Activated effector memory CD4-positive, alpha-beta T cell treated with Interleukin-2 at 50 U/mL for 16 hours (primary cell): ENCODE data around the gene OPCML.

ENCODE experiments used
- DNase-seq: peaks from one replicate; pipeline ENCODE4 v3.0.0-alpha.2; 2020

OPCML gene

GRCh38 chr11:132971351-132971750 lies 561.0 kb downstream of the OPCML start:
- no peak for DNase-seq

- DNase-seq = no peak
Measured at GRCh38 chr11:132969892-132970291, 562.4 kb downstream of the OPCML start.

GRCh38 chr11:132962041-132962440 lies 570.3 kb downstream of the OPCML start:
- DNase-seq = no peak

GRCh38 chr11:132961453-132961852 lies 570.8 kb downstream of the OPCML start:
- DNase-seq = no peak

GRCh38 chr11:132960273-132961078 lies 571.8 kb downstream of the OPCML start:
- no peak for DNase-seq

GRCh38 chr11:132959693-132960092 lies 572.6 kb downstream of the OPCML start:
- DNase-seq = no peak

GRCh38 chr11:132957881-132958280 lies 574.4 kb downstream of the OPCML start:
- DNase-seq = no peak

GRCh38 chr11:132948252-132948651 lies 584.0 kb downstream of the OPCML start:
- no peak for DNase-seq

- DNase-seq = no peak
Measured at GRCh38 chr11:132944569-132944944, 587.7 kb downstream of the OPCML start.

GRCh38 chr11:132943706-132944568 lies 588.4 kb downstream of the OPCML start:
- DNase-seq = no peak

GRCh38 chr11:132943357-132943705 lies 589.0 kb downstream of the OPCML start:
- DNase-seq = no peak

GRCh38 chr11:132942611-132943356 lies 589.5 kb downstream of the OPCML start:
- no peak for DNase-seq

GRCh38 chr11:132941761-132942160 lies 590.5 kb downstream of the OPCML start:
- no peak for DNase-seq

GRCh38 chr11:132941024-132941646 lies 591.2 kb downstream of the OPCML start:
- no peak for DNase-seq

GRCh38 chr11:132937016-132937415 lies 595.3 kb downstream of the OPCML start:
- DNase-seq = no peak

- no peak for DNase-seq
Measured at GRCh38 chr11:132935383-132935782, 596.9 kb downstream of the OPCML start.

- DNase-seq = no peak
Measured at GRCh38 chr11:132933703-132934102, 598.6 kb downstream of the OPCML start.

- DNase-seq = no peak
Measured at GRCh38 chr11:132925825-132926469, 606.4 kb downstream of the OPCML start.

- DNase-seq = no peak
Measured at GRCh38 chr11:132921597-132921996, 610.7 kb downstream of the OPCML start.

- DNase-seq = no peak
Measured at GRCh38 chr11:132920451-132921096, 611.7 kb downstream of the OPCML start.

GRCh38 chr11:132914600-132914999 lies 617.7 kb downstream of the OPCML start:
- DNase-seq = no peak

- DNase-seq = no peak
Measured at GRCh38 chr11:132913886-132914285, 618.4 kb downstream of the OPCML start.
